Measurements from ENCODE around the gene TSPAN5. TPM values are rescaled to one million over a fixed set of nuclear protein-coding genes. Genes with fewer than 3 reads are reported as not detected.

The TSPAN5 gene
- total RNA-seq: 1 to 10 TPM; 1.0 to 3.7 TPM

GRCh38 chr4:98658287-98659105, at the start of gene TSPAN5:
TSPAN5 (minus strand) TSS chr4:98658611.

